ENCODE measurements around the gene LLGL1.

Gene LLGL1

DNA sequence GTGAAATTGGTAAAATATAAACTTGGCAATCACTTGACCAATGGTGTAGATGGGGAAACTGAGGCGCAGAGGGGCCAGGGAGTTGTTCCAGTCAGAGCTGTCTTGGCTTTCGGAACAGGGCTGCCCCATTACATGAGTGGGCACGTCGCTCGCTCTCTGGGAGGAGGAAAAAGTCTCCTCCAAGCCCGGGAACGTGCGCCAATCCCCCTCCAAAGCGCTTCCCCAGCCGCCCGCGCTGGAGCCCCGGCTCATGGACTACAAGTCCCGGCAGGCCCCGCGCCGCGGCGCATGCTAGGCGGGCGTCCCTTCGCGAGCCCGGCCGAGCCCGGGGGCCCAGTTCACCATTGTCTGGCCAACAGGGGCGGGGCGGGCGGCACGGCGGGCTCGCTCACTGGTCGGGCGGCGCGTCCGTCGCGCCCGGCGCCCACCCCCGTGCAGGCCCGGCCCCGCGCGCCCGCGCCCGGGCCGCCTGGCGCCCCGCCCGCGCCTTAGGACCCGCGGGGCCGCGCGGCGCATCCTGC is at the start of gene LLGL1:
TSS of gene LLGL1 (plus strand) at position 515 of the 521 bp plus-strand sequence. CDS start 48 bp downstream, outside the sequence.
- peak; percentile 97 for DNase-seq

DNA sequence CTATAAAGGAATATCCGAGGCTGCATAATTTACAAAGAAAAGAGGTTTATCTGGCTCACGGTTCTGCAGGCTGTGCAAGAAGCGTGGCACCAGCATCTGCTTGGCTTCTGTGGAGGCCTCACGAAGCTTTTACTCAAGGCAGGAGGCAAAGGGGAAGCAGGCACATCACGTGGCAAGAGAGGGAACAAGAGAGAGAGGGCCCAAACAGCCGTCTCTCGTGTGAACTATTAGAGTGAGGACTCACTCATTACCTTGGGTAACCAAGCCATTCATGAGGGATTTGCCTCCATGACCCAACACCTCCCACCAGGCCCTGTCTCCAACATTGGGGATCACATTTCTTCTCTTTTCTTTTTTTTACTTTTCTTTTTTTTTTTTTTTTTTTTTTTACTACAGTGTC is 49.3 kb upstream of the LLGL1 start:
- no peak for DNase-seq

DNA sequence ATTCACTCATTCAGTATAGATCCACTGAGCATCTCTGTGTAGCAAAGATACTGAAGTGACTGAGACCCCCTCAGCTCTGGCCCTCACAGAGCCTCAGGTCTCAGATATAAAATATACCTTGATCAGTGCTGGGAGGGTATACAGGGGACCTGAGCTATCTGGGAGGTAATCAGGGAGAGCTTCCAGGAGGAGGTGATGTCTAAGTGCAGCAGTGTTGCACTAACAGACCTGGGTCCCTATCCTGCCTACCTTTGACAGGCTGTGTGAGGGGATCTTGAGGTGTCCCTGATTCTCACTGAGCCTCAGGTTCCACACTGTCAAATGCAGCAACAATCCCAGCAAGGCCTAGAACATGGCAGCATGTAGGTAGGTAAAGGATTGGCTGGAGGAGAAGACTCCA is 48.3 kb upstream of the LLGL1 start:
- no peak for DNase-seq

DNA sequence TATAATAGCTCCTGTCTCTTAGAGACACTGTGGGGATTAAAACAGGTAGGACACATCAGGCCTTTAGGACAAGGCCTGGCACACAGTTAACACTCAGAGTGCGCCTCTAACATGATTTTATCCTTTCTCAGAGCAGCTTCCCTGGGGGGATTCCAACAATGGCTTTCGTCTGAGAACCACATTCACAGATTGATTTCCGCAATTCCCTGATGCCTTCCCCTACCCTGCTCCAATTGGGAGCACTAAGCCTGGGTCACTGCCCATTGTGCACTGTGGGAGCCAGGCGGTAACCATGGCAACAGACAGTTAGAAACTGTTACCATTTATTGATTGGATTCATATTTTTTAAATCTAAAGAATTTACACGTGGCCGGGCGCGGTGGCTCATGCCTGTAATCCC is 47.7 kb upstream of the LLGL1 start:
- DNase-seq, result no peak

DNA sequence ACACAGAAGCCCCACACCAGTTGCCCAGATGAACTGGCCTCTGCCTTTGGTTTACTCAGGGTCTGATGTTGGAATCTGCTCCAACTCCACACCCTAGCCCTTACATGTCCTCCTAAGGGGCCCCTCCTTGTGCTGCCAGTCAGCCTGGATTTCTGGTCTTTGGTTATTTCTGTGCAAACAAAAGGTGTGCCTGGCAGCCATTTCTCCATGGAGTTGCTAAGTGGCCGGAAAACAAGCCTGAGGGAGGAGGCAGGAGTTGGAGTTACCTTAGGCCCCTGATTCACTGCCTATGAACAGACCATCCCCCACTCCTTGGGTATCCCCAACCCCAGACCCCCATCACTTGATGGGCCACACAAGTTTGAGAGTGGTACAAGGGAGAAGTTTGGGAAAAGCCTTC is 46.2 kb upstream of the LLGL1 start:
- DNase-seq, result no peak

DNA sequence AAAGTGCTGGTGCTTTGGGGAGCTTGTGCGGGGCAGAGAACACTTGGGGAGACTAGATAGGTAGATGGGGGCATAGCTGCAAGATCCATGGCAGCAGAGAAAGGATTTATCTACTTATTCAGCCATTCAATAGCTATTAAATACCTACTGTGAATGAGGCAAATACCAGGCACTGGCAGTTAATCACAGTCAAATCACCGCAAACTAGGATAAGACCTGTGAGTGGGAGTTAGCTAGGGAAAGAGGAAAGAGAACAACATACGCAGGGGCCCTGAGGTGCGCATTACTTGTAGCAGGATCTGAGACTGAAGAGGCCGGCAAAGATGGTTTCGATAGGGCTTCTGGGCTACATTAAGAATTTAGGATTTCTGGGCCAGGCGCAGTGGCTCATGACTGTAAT is 45.6 kb upstream of the LLGL1 start:
- no peak for DNase-seq

DNA sequence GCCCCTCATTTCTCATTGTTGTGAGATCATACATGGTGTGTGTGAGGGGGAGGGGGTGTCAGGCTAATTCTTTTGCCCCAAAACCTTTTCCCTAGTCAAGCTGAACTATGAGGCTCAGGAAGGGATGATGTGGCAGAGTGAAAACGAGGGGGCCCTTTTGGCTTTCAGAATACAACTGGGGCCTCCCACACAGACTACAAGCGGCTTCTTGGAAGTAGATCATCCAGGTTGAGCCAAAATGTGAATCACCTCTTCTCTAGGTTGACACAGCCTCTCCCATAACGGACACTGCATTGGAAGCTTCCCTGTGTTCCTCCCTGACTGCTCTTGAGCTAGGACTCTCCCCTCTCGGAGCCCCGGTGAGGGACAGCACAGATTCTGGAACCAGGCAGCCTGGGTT is 44.1 kb upstream of the LLGL1 start:
- peak; percentile 81 for DNase-seq

DNA sequence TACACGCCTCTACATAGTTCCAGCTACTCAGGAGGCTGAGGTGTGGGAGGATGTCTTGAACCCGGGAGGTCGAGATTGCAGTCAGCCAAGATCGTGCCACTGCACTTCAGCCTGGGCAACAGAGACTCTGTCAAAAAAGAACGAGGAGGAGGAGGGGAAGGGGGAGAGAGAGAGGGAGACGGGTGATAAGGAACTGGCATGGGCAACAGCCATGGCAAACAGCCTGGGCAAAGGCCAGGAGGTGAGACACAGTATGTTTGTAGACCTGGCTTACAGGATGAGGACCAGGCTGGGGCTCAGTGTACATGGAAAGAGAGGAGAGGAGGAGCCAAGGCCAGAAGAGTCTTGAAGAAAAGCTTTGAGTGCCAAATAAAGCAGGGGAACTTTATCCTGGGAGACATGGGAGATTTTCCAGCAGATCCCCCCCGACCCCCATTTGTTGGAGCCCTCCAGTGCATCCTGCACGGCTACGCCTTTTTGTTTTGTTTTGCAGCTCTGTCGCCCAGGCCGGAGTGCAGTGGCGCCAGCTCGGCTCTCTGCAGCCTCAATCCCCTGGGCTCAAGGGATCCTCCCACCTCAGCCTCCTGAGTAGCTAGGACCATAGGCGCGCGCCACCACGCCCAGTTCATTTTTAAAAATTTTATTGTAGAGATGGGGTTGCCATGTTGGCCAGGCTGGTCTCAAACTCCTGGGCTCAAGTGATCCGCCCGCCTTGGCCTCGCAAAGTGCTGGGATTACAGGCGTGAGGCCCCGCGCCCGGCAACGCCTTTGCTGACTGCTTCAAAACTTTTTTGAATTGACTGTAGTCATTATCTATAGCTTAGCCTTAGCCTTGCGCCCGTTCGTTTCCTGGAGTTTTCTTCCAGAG is 43.1 kb upstream of the LLGL1 start:
- DNase-seq, result peak; percentile 31

DNA sequence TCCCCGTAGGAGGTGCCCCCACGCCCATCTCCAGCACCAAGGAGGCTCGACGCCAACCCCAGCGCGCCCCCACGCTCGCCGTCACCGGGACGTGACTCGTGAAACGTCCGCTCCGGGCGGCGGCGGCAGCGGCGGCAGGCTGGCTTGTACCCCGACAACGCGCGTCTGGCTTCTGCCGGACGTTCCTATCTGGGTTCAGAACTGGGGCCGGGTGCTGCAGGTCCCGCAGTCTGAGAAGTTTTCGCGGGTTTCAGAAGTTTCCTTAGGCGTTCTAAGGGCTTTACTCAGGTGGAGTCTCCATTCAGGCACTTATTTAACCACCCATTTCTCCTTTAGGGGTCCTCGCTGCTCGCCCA is 42.5 kb upstream of the LLGL1 start:
- peak; percentile 88 for DNase-seq

DNA sequence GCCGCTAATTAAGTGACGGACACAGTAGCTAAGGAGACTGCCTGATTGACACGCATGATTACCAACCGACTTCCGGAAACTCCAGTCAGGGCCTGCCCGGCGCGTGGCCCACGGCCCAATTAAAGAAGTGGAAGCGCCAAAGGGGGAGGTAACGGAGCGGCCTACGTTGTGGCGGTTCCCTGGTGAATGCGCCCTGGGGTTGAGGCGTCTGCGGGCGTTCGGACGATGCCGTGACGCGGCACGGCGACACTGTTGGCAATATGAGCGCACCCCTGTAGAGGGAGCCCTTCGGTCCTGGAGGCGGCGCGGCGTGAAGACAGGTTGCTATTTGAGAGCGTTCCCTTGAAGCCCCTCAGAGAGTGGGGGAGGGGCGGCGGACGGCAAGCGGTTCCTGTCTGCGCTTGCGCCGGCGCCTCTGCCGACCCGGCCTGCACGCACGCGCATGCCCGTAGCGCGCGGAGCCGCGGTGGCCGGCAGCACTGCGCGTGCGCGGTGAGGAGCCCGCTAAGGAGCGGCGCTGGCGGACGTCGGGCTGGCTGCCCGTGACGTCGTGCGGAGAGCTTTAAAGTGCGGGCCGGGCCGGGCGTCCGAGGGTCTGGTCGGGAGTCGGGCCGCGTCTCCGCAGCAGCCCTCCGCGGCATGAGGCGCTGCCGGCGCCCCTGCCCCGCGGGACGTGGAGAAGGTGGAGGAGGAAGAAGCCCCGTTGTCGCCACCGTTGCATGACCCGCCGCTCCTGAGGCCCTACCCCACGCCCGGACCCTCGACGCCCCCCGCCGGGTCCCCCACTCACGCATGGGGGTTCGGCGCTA is 41.9 kb upstream of the LLGL1 start, which contains the start of gene ALKBH5:
TSS of gene ALKBH5 (plus strand) at position 495 of the 809 bp plus-strand sequence. CDS start 416 bp downstream, outside the sequence.
- peak; percentile 97 for DNase-seq

DNA sequence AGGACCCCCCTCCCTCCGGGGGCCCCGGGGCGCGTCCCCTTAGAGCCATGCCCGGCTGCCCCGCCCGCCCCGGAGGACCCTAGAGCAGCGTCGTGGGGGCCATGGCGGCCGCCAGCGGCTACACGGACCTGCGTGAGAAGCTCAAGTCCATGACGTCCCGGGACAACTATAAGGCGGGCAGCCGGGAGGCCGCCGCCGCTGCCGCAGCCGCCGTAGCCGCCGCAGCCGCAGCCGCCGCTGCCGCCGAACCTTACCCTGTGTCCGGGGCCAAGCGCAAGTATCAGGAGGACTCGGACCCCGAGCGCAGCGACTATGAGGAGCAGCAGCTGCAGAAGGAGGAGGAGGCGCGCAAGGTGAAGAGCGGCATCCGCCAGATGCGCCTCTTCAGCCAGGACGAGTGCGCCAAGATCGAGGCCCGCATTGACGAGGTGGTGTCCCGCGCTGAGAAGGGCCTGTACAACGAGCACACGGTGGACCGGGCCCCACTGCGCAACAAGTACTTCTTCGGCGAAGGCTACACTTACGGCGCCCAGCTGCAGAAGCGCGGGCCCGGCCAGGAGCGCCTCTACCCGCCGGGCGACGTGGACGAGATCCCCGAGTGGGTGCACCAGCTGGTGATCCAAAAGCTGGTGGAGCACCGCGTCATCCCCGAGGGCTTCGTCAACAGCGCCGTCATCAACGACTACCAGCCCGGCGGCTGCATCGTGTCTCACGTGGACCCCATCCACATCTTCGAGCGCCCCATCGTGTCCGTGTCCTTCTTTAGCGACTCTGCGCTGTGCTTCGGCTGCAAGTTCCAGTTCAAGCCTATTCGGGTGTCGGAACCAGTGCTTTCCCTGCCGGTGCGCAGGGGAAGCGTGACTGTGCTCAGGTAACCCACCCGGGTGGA is 41.0 kb upstream of the LLGL1 start:
- DNase-seq, result peak; percentile 82

DNA sequence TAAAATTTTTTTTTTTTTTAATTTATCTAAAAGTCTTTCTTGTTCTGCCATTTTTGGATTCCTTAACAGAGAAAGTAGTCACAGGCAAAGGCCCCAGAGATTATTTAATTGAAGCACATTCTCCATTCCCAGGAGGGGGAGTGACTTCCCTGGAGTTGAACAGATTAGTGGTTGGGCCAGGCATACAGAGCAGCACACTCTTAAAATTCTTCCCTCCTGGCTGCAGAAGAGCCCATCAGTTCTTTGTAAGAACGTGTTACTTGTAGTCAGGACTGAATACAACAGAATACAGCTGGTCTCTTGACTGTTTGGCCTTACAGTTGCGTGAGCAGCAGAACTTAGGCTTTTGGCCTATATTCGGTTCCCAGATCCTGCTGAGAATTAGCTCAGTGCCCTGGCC is 40.0 kb upstream of the LLGL1 start:
- no peak for DNase-seq

DNA sequence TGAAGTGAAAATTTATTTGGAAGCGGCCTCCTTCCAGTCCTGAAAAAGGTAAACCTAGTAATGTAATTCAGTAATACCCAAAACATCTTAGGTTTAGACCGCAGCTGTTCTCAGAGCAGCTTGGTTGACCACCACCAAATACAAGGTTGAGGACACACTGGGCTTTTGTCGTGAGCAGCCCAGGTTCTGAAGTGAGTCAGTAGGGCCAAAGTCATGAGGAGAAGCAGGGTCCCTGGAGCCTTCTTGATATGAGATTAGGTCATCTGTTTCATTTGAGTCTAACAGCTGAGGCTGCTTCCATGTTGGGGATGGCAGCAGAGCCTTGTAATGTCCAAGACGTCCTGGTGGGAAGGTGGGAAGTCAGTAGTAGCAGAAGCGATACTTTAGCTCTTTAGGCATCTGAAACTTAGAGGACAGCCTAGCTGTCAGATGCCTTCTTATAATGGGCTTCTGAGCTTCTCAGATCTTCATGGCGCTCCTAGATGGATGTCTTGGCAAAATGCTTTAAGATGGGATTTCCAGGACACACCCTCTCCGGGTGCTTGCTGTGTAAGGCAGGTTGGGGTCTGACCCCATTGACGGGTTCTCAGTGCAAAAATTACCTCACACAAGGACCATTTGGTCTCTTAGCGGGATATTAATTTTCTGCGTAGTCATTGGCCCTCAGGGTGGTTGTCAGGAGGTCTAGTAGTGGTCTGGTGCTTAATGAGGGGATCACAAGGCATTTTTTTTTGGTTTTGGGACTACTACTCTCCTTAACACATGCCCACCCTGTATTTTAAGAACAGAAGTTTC is 39.4 kb upstream of the LLGL1 start:
- no peak for DNase-seq

DNA sequence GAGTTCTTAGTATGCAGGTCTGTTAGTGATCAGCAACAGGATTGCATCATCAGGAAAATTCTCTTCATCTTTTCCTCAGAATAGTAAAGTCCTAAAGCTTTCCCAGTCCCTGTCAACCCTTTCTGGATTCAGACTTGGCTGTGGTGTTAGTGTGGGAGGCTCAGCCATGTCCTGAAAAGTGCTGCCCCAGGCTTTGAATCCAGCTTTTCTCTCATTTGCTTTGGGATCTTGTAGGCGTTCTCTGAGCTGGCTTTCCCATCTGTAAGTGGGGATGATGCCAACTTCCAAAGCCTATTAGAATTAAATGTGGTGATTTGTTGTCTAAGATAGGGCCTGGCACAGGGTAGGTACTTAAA is 38.8 kb upstream of the LLGL1 start:
- no peak for DNase-seq

DNA sequence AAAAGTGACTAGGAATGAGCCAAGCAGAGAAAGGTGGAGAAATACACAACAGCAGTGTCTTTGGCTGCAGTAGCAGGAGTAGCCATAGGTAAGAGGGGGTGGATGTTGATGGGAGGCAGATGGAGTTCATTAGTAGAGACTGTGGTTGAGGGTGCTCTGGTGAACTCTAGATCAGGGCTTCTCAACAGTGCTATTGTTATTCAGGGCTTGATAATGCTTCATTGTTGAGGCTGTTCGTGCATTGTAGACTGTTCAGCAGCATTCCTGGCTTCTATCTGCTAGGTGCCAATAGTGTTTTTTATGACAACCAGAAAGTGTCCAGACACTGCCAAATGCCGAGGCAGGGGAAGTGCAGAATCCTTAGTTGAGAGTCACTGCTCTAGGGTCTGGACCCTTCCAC is 38.2 kb upstream of the LLGL1 start:
- no peak for DNase-seq

DNA sequence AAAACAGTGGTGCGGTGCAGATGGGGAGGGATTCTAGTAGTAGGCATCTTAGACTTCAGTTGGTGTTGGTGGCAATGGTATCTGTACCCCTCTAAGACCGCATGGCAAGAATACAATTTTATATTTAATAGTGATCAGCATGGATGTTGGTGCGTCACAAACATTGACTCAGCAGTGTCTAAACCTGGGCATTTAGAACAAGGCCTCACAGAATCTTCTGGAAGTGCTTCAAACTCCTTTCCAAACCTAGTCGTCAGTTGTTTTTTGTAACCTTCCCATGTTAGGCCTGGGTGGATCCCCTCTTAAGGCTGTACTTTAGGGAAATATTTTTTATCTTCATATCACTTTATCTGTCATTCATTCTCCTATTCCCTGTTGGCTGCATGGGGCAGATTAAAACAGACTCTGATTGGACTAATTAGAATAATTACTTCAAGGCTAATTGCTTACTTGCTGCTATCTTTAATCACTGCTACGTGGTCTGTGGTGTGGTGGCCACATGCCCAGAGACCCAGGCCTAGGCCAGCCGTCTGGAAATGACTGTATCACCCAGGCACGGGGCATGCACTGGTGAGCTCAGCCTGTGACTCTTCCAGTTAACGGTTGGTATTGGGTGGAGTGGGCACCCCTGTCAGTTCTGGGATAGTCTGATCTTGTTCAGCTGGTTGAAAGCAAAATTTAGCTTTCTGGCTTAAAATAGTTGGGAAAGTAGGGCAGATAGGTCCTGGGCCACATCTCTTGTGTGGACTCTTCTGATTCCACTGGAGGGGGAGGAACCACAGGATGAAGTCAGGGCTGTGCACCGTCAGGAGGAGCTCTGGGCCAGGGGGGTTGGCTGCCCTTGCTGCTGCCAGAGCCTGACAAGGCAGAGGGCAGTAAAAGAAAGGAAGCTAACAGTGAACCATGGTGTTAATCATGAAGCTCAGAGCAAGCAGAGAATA is 37.3 kb upstream of the LLGL1 start:
- DNase-seq, result peak; percentile 41

DNA sequence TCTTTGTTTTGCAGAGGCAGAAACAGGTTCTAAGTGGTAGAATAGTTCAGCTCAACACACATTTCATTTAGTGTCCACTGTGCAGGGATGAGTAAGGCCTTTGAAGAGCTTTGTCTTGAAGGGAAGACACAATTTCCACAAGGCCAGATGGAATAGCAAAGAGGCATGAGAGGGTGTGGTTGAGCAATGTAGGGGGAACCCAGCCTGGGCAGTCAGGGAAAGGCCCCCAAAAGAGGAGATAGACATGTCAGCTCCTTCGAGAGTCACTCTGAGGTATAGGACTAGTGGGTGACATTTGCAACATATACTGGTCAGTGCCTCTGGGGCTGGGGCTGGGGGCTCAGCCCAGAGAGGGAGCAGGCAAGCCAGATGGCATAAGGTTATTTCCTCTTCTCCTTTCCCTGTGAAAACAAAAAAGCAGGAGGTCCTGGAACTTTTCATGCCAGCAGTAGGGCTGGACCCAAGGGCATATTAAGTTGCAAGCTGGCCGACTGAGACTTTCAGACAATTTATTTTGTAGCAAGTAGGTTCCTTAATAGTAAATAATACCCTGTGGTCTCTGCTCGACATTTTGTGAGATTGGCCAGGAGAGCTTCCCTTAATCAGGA is 34.7 kb upstream of the LLGL1 start:
- no peak for DNase-seq

DNA sequence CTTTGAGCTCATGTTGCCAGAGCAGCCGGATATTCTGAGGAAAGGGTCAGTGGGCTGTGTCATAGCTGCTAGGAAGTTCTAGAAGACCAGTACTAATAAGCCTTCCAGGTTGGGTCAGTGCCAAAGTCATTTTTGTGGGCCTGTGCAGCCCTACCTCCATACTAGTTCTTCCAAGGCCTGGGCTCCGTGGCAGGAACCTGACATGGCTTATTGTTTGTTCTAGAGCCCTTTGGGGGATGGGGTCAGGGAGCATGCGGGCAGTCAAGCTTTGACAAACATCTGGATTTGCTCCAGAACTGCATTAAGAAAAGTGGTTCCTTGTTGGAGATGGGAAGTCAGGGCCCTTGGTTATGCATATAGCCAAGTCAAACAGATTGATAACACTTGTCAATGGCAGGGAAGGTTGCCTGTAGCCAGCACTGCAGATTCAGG is 34.2 kb upstream of the LLGL1 start:
- no peak for DNase-seq

DNA sequence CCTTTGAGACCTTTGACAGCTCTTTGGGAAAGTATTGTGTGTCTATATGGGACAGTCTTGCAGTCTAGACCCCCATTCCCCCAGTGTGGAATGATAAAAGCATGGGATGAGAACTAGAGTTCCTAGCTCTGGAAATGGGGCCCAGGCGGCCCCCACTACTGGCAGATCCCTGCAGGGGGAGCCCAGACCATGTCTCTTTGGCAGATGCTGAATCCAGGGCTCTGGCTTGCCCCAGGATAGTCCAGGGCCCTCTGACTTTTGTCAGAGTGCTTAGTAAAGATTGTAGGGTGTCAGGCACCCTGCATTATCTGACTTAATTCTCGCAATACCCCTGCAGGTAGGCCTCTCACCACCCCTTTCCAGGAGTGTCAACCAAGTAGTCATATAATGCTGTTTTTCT is 33.5 kb upstream of the LLGL1 start:
- DNase-seq, result no peak

DNA sequence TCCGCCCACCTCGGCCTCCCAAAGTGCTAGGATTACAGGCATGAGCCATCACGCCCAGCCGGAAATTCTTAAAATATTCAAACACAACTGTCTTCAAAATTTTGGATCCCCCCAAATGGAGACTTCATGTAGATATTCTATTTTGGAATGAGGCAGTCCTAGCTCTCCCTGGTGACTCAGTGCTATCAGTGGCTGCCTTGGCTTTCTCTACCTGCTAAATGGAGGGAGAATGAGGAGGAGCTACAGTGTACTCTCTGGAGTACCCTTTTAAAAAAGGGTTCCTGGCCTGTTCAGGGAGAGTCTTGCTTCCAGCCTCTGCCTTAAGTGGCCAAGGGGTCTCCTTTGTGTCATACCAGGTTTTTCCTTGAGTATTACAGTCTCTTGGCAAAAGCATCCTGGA is 31.0 kb upstream of the LLGL1 start:
- no peak for DNase-seq

Data from activated CD4-positive, alpha-beta T cell treated with anti-CD3 and anti-CD28 coated beads for 48 hours (primary cell).